PC-9 (cell line): ENCODE data around the gene MDFIC. TPM values are rescaled to one million over a fixed set of nuclear protein-coding genes. Genes with fewer than 3 reads are reported as not detected.

Source experiments
- BruUV-seq: library from RNA; stranded (reverse); fragments of 400-500 nt; replicated peaks from 2 replicates; lab custom pipeline; 2021; lab: Mats Ljungman, UMichigan
- CTCF ChIA-PET: fragments of 300-600 bp; sonication (Branson Sonifier 250); formaldehyde crosslinking; loops from one replicate; lab custom pipeline; 2022; ENCODE audit warnings: antibody characterized with exemption; lab: Charles Lee
- POLR2A ChIA-PET: fragments of 300-600 bp; sonication (Branson Sonifier 250); formaldehyde crosslinking; loops from one replicate; lab custom pipeline; 2022; ENCODE audit warnings: antibody characterized with exemption; ENCODE audit not compliant: unreplicated experiment; lab: Charles Lee
- DNase-seq, 2 experiments: peaks; one replicate each; pipeline versions ENCODE4 v3.0.0 to v3.0.0-alpha.2; 2015 to 2022; ENCODE audit warnings: mixed read lengths in 1 of 2
- H2AFZ ChIP-seq: fragments of 200-600 bp; sonication (generic); 2 replicates; pipeline ENCODE4 v1.8.1; 2017; ENCODE audit warnings: antibody characterized with exemption
- H3F3A ChIP-seq: fragments of 200-600 bp; sonication (generic); 2 replicates; pipeline ENCODE4 v1.8.1; 2017; ENCODE audit warnings: antibody characterized with exemption, mild to moderate bottlenecking, low read depth; ENCODE audit not compliant: insufficient read depth
- H3K27ac ChIP-seq: fragments of 200-600 bp; sonication (generic); 2 replicates; pipeline ENCODE4 v1.6.1; 2016; ENCODE audit warnings: mixed run types
- H3K27me3 ChIP-seq: fragments of 200-600 bp; sonication (generic); 2 replicates; pipeline ENCODE4 v1.6.1; 2016; ENCODE audit warnings: low read depth, mixed run types; ENCODE audit not compliant: insufficient read depth
- H3K36me3 ChIP-seq: fragments of 200-600 bp; sonication (generic); 2 replicates; pipeline ENCODE4 v1.6.1; 2016; ENCODE audit warnings: low read depth, mixed run types
- H3K4me1 ChIP-seq: fragments of 200-600 bp; sonication (generic); replicated peaks from 2 replicates; pipeline ENCODE4 v1.6.1; 2016; ENCODE audit warnings: mixed run types; ENCODE audit not compliant: insufficient read depth
- H3K4me2 ChIP-seq: fragments of 200-600 bp; sonication (generic); 2 replicates; pipeline ENCODE4 v1.6.1; 2017; ENCODE audit warnings: mixed run types
- H3K4me3 ChIP-seq: fragments of 200-600 bp; sonication (generic); 2 replicates; pipeline ENCODE4 v1.6.1; 2016; ENCODE audit warnings: mixed run types
- H3K79me2 ChIP-seq: fragments of 200-600 bp; sonication (generic); 2 replicates; pipeline ENCODE4 v1.6.1; 2017; ENCODE audit warnings: low read depth, mixed run types
- H3K9me2 ChIP-seq: fragments of 200-600 bp; sonication (generic); 2 replicates; pipeline ENCODE4 v1.8.1; 2017; ENCODE audit warnings: mild to moderate bottlenecking; ENCODE audit not compliant: insufficient read depth
- H3K9me3 ChIP-seq: fragments of 200-600 bp; sonication (generic); 2 replicates; pipeline ENCODE4 v1.8.1; 2016; ENCODE audit warnings: low read depth; ENCODE audit not compliant: insufficient read depth
- H4K20me1 ChIP-seq: fragments of 200-600 bp; sonication (generic); 2 replicates; pipeline ENCODE4 v1.8.1; 2017; ENCODE audit not compliant: insufficient read depth
- EZH2 ChIP-seq: fragments of 200-600 bp; sonication (generic); IDR thresholded peaks from 2 replicates; pipeline ENCODE4 v1.8.0; 2017; ENCODE audit warnings: antibody characterized with exemption, low read depth
- intact Hi-C: fragments of 100-400 bp; cut with micrococcal nuclease; formaldehyde crosslinking; loops from one replicate; pipeline ENCODE4 v1.10.0; 2022; ENCODE audit not compliant: unreplicated experiment
- total RNA-seq: library from RNA; stranded (reverse); gene quantifications from 2 replicates; pipeline ENCODE4 v1.2.3, GENCODE V29; 2021
- TF ChIP-seq, protein P1 (sequence below): fragments of 200-600 bp; sonication (generic); conservative IDR thresholded peaks from 2 replicates; pipeline ENCODE4 v1.6.1; 2017; ENCODE audit warnings: mixed run types, antibody characterized with exemption, mild to moderate bottlenecking, moderate library complexity

The MDFIC gene
- total RNA-seq, 1 experiment from 2014 or later = 38.9 TPM

GRCh38 chr7:114966156-114966555 is 44.3 kb downstream of the MDFIC start:
- Histone ChIP-seq H3K79me2 (peaks cover 10% of the 10 kb centered on the region; the same call in 1 of the 2 replicates), H3K4me2 (no peak overlapping the region), H2AFZ (no peak overlapping the region), H3K36me3 (no peaks in the 10 kb centered on the region), H4K20me1 (no peaks in the 10 kb centered on the region), H3K27ac (no peak overlapping the region), H3K9me3 (no peaks in the 10 kb centered on the region), H3K27me3 (no peaks in the 10 kb centered on the region), H3F3A (no peaks in the 10 kb centered on the region), H3K9me2 (no peaks in the 10 kb centered on the region), H3K4me3 (no peak overlapping the region), H3K4me1 (no peaks in the 10 kb centered on the region)
- TF ChIP-seq, protein P1, sequence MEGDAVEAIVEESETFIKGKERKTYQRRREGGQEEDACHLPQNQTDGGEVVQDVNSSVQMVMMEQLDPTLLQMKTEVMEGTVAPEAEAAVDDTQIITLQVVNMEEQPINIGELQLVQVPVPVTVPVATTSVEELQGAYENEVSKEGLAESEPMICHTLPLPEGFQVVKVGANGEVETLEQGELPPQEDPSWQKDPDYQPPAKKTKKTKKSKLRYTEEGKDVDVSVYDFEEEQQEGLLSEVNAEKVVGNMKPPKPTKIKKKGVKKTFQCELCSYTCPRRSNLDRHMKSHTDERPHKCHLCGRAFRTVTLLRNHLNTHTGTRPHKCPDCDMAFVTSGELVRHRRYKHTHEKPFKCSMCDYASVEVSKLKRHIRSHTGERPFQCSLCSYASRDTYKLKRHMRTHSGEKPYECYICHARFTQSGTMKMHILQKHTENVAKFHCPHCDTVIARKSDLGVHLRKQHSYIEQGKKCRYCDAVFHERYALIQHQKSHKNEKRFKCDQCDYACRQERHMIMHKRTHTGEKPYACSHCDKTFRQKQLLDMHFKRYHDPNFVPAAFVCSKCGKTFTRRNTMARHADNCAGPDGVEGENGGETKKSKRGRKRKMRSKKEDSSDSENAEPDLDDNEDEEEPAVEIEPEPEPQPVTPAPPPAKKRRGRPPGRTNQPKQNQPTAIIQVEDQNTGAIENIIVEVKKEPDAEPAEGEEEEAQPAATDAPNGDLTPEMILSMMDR = no peak
- no peak for TF ChIP-seq EZH2
- intact Hi-C loops = no loop called here
- ChIA-PET CTCF (no interaction called here), POLR2A (no interaction called here)
- DNase-seq = no peak
- no TSS peak for BruUV-seq

DNA sequence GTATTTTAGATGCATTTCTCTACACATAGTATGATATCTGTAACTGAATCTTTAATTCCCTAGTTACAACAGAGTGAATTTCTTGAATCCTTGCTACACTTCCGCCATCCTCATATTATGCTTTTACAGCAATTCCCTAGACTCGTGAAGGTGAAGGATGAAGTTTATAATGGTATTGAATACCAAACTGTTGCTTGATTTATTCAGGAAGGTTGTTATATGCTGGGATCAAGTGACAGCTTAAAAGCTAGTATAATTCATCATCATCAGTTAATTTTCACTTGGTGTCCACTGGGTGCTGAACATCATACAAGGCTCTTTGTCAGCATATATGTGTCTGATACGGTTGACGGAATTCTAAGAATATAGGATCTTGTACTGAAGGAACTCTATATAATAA is 47.2 kb downstream of the MDFIC start:
- H3K4me3 ChIP-seq = no peak overlapping the region
- H4K20me1 ChIP-seq = no peaks in the 10 kb centered on the region
- H3K79me2 ChIP-seq = peaks cover 6% of the 10 kb centered on the region; the same call in 1 of the 2 replicates
- no peak overlapping the region for H2AFZ ChIP-seq
- H3K9me2 ChIP-seq = no peaks in the 10 kb centered on the region
- intact Hi-C loops = no loop called here
- no peaks in the 10 kb centered on the region for H3K9me3 ChIP-seq
- BruUV-seq = no TSS peak
- no peaks in the 10 kb centered on the region for H3K36me3 ChIP-seq
- H3K4me1 ChIP-seq = 0 out of 2 replicates have a peak, but pooled peaks cover 5% of the 10 kb centered on the region
- no peaks in the 10 kb centered on the region for H3K27me3 ChIP-seq
- ChIA-PET CTCF (no interaction called here), POLR2A (no interaction called here)
- H3F3A ChIP-seq = no peaks in the 10 kb centered on the region
- H3K27ac ChIP-seq = no peak overlapping the region
- no peak overlapping the region for H3K4me2 ChIP-seq
- DNase-seq = no peak
- TF ChIP-seq EZH2 = no peak
- TF ChIP-seq, protein P1 = no peak

DNA sequence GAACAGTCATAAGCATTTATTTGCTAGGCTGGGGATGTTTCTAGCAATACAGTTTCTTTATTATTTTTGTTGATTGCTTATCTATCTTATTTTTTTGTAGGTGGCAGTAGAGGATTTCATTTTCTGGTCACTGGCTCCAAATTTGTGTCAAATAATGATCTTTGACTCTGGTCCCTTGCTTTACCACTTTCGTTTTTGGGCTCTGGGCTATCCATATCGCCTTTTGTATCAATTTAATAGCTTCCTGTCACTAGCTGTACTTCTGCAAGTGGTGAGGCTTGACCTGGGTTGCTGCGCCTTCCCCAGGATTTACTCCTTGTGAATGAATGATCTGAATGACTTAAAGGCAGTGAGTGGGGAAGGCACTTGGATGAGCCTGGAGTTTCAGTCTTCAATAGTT is 48.4 kb downstream of the MDFIC start:
- no TSS peak for BruUV-seq
- Histone ChIP-seq H3K9me2 (no peaks in the 10 kb centered on the region), H2AFZ (no peak overlapping the region), H3F3A (no peaks in the 10 kb centered on the region), H3K79me2 (peaks cover 6% of the 10 kb centered on the region; the same call in 1 of the 2 replicates), H3K27me3 (no peaks in the 10 kb centered on the region), H3K27ac (no peak overlapping the region), H3K36me3 (no peaks in the 10 kb centered on the region), H3K9me3 (no peaks in the 10 kb centered on the region), H4K20me1 (no peaks in the 10 kb centered on the region), H3K4me2 (no peak overlapping the region), H3K4me3 (no peak overlapping the region), H3K4me1 (0 out of 2 replicates have a peak, but pooled peaks cover 5% of the 10 kb centered on the region)
- no peak for DNase-seq
- TF ChIP-seq, protein P1 = no peak
- TF ChIP-seq EZH2 = no peak
- intact Hi-C loops = no loop called here
- ChIA-PET CTCF (no interaction called here), POLR2A (no interaction called here)
